Heart left ventricle (tissue), 16 donors: ENCODE results near the gene USP35. TPM values are rescaled to one million over a fixed set of nuclear protein-coding genes. Genes with fewer than 3 reads are reported as not detected.

Source experiments
- ATAC-seq, 4 donors: fragments of 200-7000 bp; cut with Tn5 transposase; one replicate each; pipeline ENCODE4 v1.9.1; 2020 to 2022; ENCODE audit warnings: moderate library complexity in 4 of 4, mild to moderate bottlenecking in 3 of 4, moderate number of reproducible peaks in 1 of 4
- DNase-seq, 5 donors: peaks; one replicate each; pipeline ENCODE4 v3.0.0-alpha.2; 2020
- H3K27ac ChIP-seq, 12 donors: fragments of 200-600 bp; sonication (generic) in 4 of 12; one replicate each; pipeline versions ENCODE4 v1.5.0 to v1.8.0; 2016 to 2022; ENCODE audit warnings: mild to moderate bottlenecking in 2 of 12
- H3K27me3 ChIP-seq, 9 donors: fragments of 200-600 bp; sonication (generic) in 2 of 9; one replicate each; pipeline versions ENCODE4 v1.5.1 to v1.8.0; 2016 to 2022; ENCODE audit warnings: mild to moderate bottlenecking in 3 of 9
- H3K36me3 ChIP-seq, 9 donors: fragments of 200-600 bp; sonication (generic) in 2 of 9; one replicate each; pipeline versions ENCODE4 v1.5.0 to v1.8.0; 2018 to 2022; ENCODE audit warnings: mild to moderate bottlenecking in 2 of 9
- H3K4me1 ChIP-seq, 12 donors: fragments of 200-600 bp; sonication (generic) in 4 of 12; one replicate each; pipeline versions ENCODE4 v1.5.0 to v1.8.0; 2016 to 2022; ENCODE audit warnings: mild to moderate bottlenecking in 3 of 12
- H3K4me3 ChIP-seq, 12 donors: fragments of 200-600 bp; sonication (generic) in 4 of 12; one replicate each; pipeline versions ENCODE4 v1.5.0 to v1.8.0; 2017 to 2022; ENCODE audit warnings: mild to moderate bottlenecking in 9 of 12, moderate library complexity in 4 of 12
- H3K9me3 ChIP-seq, 12 donors: fragments of 200-600 bp; sonication (generic) in 4 of 12; one replicate each; pipeline versions ENCODE4 v1.5.0 to v1.8.0; 2016 to 2022; ENCODE audit warnings: mild to moderate bottlenecking in 1 of 12
- POLR2A ChIP-seq, 2 donors: fragments of 450-650 bp; IDR thresholded peaks; one replicate each; pipeline ENCODE4 v1.6.1; 2017; ENCODE audit warnings: antibody characterized with exemption in 2 of 2, mild to moderate bottlenecking in 2 of 2, moderate library complexity in 2 of 2
- intact Hi-C, 10 donors: fragments of 100-400 bp; cut with DNase I; formaldehyde crosslinking; loops; one replicate each; pipeline versions ENCODE4 v1.11.1 to v1.14.2; 2022
- polyA plus RNA-seq, 2 donors: library from polyadenylated mRNA; stranded (reverse); fragments of 200-250 nt; gene quantifications; one replicate each; pipeline ENCODE4 v1.2.3, GENCODE V29; 2013
- total RNA-seq, 9 donors: library from RNA; depleted of rRNA in 2 of 9; stranded (reverse); fragments of >200 nt in 2 of 9; fragmentation: NEBNext Ultra II Directional in 3 of 9; extraction: Animal tissue kit (Norgen Biotek cat#: 25700) in 3 of 9; gene quantifications; one replicate each; pipeline versions ENCODE4 v1.1.0 to v1.2.4, GENCODE V29; 2016 to 2023
- TF ChIP-seq, protein P1 (sequence below), 12 donors: fragments of 200-600 bp; sonication (generic) in 4 of 12; IDR thresholded peaks; one replicate each; pipeline versions ENCODE4 v1.5.0 to v1.8.0; 2018 to 2022; ENCODE audit warnings: antibody characterized with exemption in 12 of 12, mild to moderate bottlenecking in 5 of 12
- donor health status: ischemic (EF 13 %, LVEDD 7.1; RV severe dilation, severe dysfunction).
- donor health status: healthy with polysubstance abuse.
- donor health status: DM: no; HTN: yes; CAD: no.
- donor health status: DM: no; HTN: no; CAD: no.
- donor health status: ischemic (EF 25% LVEDD 6.9; RV normal size, moderate dysfunction).
- donor health status: ischemic (EF 25% LVEDD 5.7; RV mildly dilated, moderate dysfunction).
- donor health status: healthy.
- donor health status: DM: yes; HTN: yes; CAD: no.
- donor health status: ischemic (EF 35%, LVEDD 5.7; RV mildly dilated, moderate dysfunction).
- donor health status: nonischemic (EF 11% LVEDD 7.7; RV severe dilation, severe dysfunction).
- donor health status: DM: yes; HTN: yes; CAD: no.
- donor health status: PGD.
- donor health status: ischemic (EF 29% LVEDD 5.4; RV normal size, mild dysfunction).
- donor health status: nonischemic (EF 23%, LVEDD 6.1; RV moderate dilation, normal function).

USP35 gene
- total and polyA plus RNA-seq, 11 donors: 4.5 to 8.1 (median 5.3) TPM

GRCh38 chr11:78262691-78263090, 74.0 kb downstream of the USP35 start:
- Histone ChIP-seq H3K27ac (no peak overlapping the region), H3K9me3 (no peaks in the 10 kb centered on the region), H3K4me3 (no peak overlapping the region), H3K4me1 (peaks cover 0 to 55% (median 23%) of the 10 kb centered on the region in 12 donors), H3K36me3 (no peaks in the 10 kb centered on the region), H3K27me3 (no peaks in the 10 kb centered on the region)
- no peak for ATAC-seq
- no peak for DNase-seq
- TF ChIP-seq, protein P1, sequence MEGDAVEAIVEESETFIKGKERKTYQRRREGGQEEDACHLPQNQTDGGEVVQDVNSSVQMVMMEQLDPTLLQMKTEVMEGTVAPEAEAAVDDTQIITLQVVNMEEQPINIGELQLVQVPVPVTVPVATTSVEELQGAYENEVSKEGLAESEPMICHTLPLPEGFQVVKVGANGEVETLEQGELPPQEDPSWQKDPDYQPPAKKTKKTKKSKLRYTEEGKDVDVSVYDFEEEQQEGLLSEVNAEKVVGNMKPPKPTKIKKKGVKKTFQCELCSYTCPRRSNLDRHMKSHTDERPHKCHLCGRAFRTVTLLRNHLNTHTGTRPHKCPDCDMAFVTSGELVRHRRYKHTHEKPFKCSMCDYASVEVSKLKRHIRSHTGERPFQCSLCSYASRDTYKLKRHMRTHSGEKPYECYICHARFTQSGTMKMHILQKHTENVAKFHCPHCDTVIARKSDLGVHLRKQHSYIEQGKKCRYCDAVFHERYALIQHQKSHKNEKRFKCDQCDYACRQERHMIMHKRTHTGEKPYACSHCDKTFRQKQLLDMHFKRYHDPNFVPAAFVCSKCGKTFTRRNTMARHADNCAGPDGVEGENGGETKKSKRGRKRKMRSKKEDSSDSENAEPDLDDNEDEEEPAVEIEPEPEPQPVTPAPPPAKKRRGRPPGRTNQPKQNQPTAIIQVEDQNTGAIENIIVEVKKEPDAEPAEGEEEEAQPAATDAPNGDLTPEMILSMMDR (IDR thresholded peaks at IDR 0.05): no peak
- TF ChIP-seq POLR2A (IDR thresholded peaks at IDR 0.05): no peak
- intact Hi-C loops: no loop called here

Other genes starting within 250 kb of the USP35 start
- 10 to 100 TPM; 11.6 to 23.9 (median 15.6) TPM for gene INTS4, start 194.3 kb upstream of the USP35 start, total RNA-seq
- gene INTS4, start 194.3 kb upstream of the USP35 start, polyA plus RNA-seq: 10 to 100 TPM in 1 of 2 donors, 1 to 10 TPM in 1; 9.5 to 11.8 TPM
- gene KCTD14, start 165.6 kb upstream of the USP35 start, total RNA-seq: 1 to 10 TPM in 2 of 9 donors, under 1 TPM in 2, not detected in 5; 0.15 to 1.7 (median 0.80) TPM
- gene KCTD14, start 165.6 kb upstream of the USP35 start, polyA plus RNA-seq: under 1 TPM; 0.23 to 0.46 TPM
- gene THRSP, start 125.1 kb upstream of the USP35 start, total RNA-seq: 10 to 100 TPM in 1 of 9 donors, 1 to 10 TPM in 2, under 1 TPM in 3, not detected in 3; 0.33 to 51.0 (median 1.1) TPM
- 1 to 10 TPM; 9.0 to 9.5 TPM for gene THRSP, start 125.1 kb upstream of the USP35 start, polyA plus RNA-seq
- gene NDUFC2, start 109.1 kb upstream of the USP35 start, total RNA-seq: 100 to 1,000 TPM; 164 to 330 (median 258) TPM
- 100 to 1,000 TPM; 165 to 351 TPM for gene NDUFC2, start 109.1 kb upstream of the USP35 start, polyA plus RNA-seq
- gene ALG8, start 49.3 kb upstream of the USP35 start, total RNA-seq: 10 to 100 TPM; 14.1 to 24.6 (median 17.7) TPM
- gene ALG8, start 49.3 kb upstream of the USP35 start, polyA plus RNA-seq: 10 to 100 TPM; 19.0 to 39.5 TPM
- gene KCTD21, start 293 bp upstream of the USP35 start, total RNA-seq: 10 to 100 TPM in 1 of 9 donors, 1 to 10 TPM in 8; 5.6 to 10.9 (median 7.2) TPM
- gene KCTD21, start 293 bp upstream of the USP35 start, polyA plus RNA-seq: 1 to 10 TPM; 3.4 to 8.3 TPM
- gene GAB2, start 228.9 kb downstream of the USP35 start, total RNA-seq: 10 to 100 TPM; 25.6 to 53.0 (median 32.0) TPM
- gene GAB2, start 228.9 kb downstream of the USP35 start, polyA plus RNA-seq: 10 to 100 TPM in 1 of 2 donors, 1 to 10 TPM in 1; 6.1 to 19.3 TPM